HG03066 (cell line): Measurements from ENCODE around the gene EYA3.

ENCODE experiments used
- ATAC-seq: cut with Tn5 transposase; IDR thresholded peaks from one replicate; pipeline ENCODE4 v1.9.1; 2021; ENCODE audit warnings: low read depth; ENCODE audit not compliant: unreplicated experiment

Gene EYA3

GRCh38 chr1:28113242-28113572 is 24.8 kb upstream of the EYA3 start:
- ATAC-seq: no peak

GRCh38 chr1:28112388-28113241 is 24.2 kb upstream of the EYA3 start:
- ATAC-seq: no peak

- ATAC-seq: no peak
These were observed 22.7 kb upstream of the EYA3 start for GRCh38 chr1:28111157-28111556.

- no peak for ATAC-seq
These were observed 22.1 kb upstream of the EYA3 start for GRCh38 chr1:28110555-28110954.

- ATAC-seq: no peak
These were observed 21.2 kb upstream of the EYA3 start for GRCh38 chr1:28109639-28110038.

GRCh38 chr1:28108001-28108400 is 19.6 kb upstream of the EYA3 start:
- no peak for ATAC-seq

GRCh38 chr1:28104866-28105467 is 16.6 kb upstream of the EYA3 start:
- ATAC-seq: no peak

- ATAC-seq: no peak
These were observed 13.8 kb upstream of the EYA3 start for GRCh38 chr1:28102189-28102588.

- no peak for ATAC-seq
These were observed 10.8 kb upstream of the EYA3 start for GRCh38 chr1:28099050-28099769.

GRCh38 chr1:28097100-28097472 is 8.7 kb upstream of the EYA3 start:
- ATAC-seq: no peak

- ATAC-seq: no peak
These were observed 8.0 kb upstream of the EYA3 start for GRCh38 chr1:28096210-28097099.

- no peak for ATAC-seq
These were observed 2.8 kb upstream of the EYA3 start for GRCh38 chr1:28091043-28091781.

- no peak for ATAC-seq
These were observed 719 bp downstream of the EYA3 start for GRCh38 chr1:28087614-28088167.

- ATAC-seq: no peak
These were observed 1.8 kb downstream of the EYA3 start for GRCh38 chr1:28086651-28087050.

- ATAC-seq: no peak
These were observed 3.3 kb downstream of the EYA3 start for GRCh38 chr1:28085129-28085528.

- no peak for ATAC-seq
These were observed 4.5 kb downstream of the EYA3 start for GRCh38 chr1:28083876-28084275.

- no peak for ATAC-seq
These were observed 9.5 kb downstream of the EYA3 start for GRCh38 chr1:28078680-28079626.

- no peak for ATAC-seq
These were observed 10.1 kb downstream of the EYA3 start for GRCh38 chr1:28078262-28078661.
